Naive thymus-derived CD4-positive, alpha-beta T cell (primary cell): Measurements from ENCODE around the gene TMEM132D. TPM values are rescaled to one million over a fixed set of nuclear protein-coding genes. Genes with fewer than 3 reads are reported as not detected.

Experiments used
- ATAC-seq: fragments of 150-1000 bp; cut with Tn5 transposase; 2 replicates; pipeline ENCODE4 v1.10.0; 2021; ENCODE audit warnings: mild to moderate bottlenecking, moderate library complexity
- CTCF ChIA-PET: fragments of 350-600 bp; sonication (Branson Sonifier 250); formaldehyde crosslinking; loops from one replicate; lab custom pipeline; 2021; ENCODE audit warnings: antibody characterized with exemption; lab: Charles Lee
- POLR2A ChIA-PET: fragments of 350-600 bp; sonication (Branson Sonifier 250); formaldehyde crosslinking; loops from one replicate; lab custom pipeline; 2021; ENCODE audit warnings: antibody characterized with exemption, inconsistent platforms; lab: Charles Lee
- DNase-seq, 9 donors: peaks; one replicate each; pipeline versions ENCODE4 v3.0.0 to v3.0.0-alpha.2; 2020 to 2022; ENCODE audit warnings: mixed read lengths in 1 of 9
- H3K27ac ChIP-seq: one replicate; pipeline ENCODE4 v1.7.0; 2013; ENCODE audit warnings: mild to moderate bottlenecking, low read depth, low read length, moderate library complexity
- H3K27me3 ChIP-seq, 2 donors: one replicate each; pipeline ENCODE4 v1.7.0; 2013; ENCODE audit warnings: low read length in 2 of 2, mild to moderate bottlenecking in 2 of 2, moderate library complexity in 2 of 2; ENCODE audit not compliant: control insufficient read depth in 2 of 2, insufficient read depth in 2 of 2
- H3K36me3 ChIP-seq, 3 experiments: 1 replicate in 2 of 3; 2 replicates in 1 of 3; pipeline ENCODE4 v1.7.0; 2013; ENCODE audit warnings: low read length in 3 of 3, mild to moderate bottlenecking in 3 of 3, moderate library complexity in 1 of 3; ENCODE audit not compliant: insufficient read depth in 3 of 3, control insufficient read depth in 2 of 3
- H3K4me1 ChIP-seq, 2 donors: one replicate each; pipeline ENCODE4 v1.7.0; 2013; ENCODE audit warnings: low read length in 2 of 2, mild to moderate bottlenecking in 2 of 2, moderate library complexity in 1 of 2; ENCODE audit not compliant: control insufficient read depth in 2 of 2, insufficient read depth in 2 of 2
- H3K4me3 ChIP-seq: 2 replicates; pipeline ENCODE4 v1.7.0; 2013; ENCODE audit warnings: mild to moderate bottlenecking, low read length
- H3K9me3 ChIP-seq, 3 experiments: 1 replicate in 2 of 3; 2 replicates in 1 of 3; pipeline ENCODE4 v1.7.0; 2013; ENCODE audit warnings: low read length in 3 of 3; ENCODE audit not compliant: control insufficient read depth in 2 of 3
- H3K27ac Mint-ChIP-seq, 9 donors: one replicate each; pipeline ENCODE4 v1.8.0; 2020 to 2022; ENCODE audit warnings: mixed read lengths in 9 of 9, mild to moderate bottlenecking in 8 of 9, moderate library complexity in 5 of 9, inconsistent platforms in 2 of 9
- H3K27me3 Mint-ChIP-seq, 5 donors: one replicate each; pipeline ENCODE4 v1.8.0; 2021 to 2022; ENCODE audit warnings: mixed read lengths in 5 of 5, mild to moderate bottlenecking in 1 of 5
- H3K36me3 Mint-ChIP-seq, 5 donors: one replicate each; pipeline ENCODE4 v1.8.0; 2020 to 2022; ENCODE audit warnings: mixed read lengths in 5 of 5, mild to moderate bottlenecking in 3 of 5, inconsistent platforms in 1 of 5
- H3K4me1 Mint-ChIP-seq, 7 donors: one replicate each; pipeline ENCODE4 v1.8.0; 2020 to 2022; ENCODE audit warnings: mixed read lengths in 7 of 7, mild to moderate bottlenecking in 3 of 7, inconsistent platforms in 1 of 7
- H3K4me3 Mint-ChIP-seq, 10 donors: one replicate each; pipeline ENCODE4 v1.8.0; 2020 to 2022; ENCODE audit warnings: mild to moderate bottlenecking in 10 of 10, mixed read lengths in 10 of 10, moderate library complexity in 6 of 10, inconsistent platforms in 2 of 10
- H3K9me3 Mint-ChIP-seq, 11 donors: one replicate each; pipeline ENCODE4 v1.8.0; 2020 to 2022; ENCODE audit warnings: mixed read lengths in 11 of 11, mild to moderate bottlenecking in 4 of 11, inconsistent platforms in 1 of 11, moderate library complexity in 1 of 11
- intact Hi-C, 2 donors: fragments of 100-400 bp; cut with micrococcal nuclease; formaldehyde crosslinking; loops; one replicate each; pipeline ENCODE4 v1.15.1; 2023
- polyA plus RNA-seq, 2 donors: library from polyadenylated mRNA; unstranded; fragments of 300-500 nt; fragmentation: Illumina TruSeq; gene quantifications; one replicate each; pipeline ENCODE4 v1.2.3, GENCODE V29; 2021
- total RNA-seq, 6 experiments: library from RNA in 5 of 6; stranded (reverse) in 5 of 6; gene quantifications; 1 replicate in 5 of 6; 2 replicates in 1 of 6; pipeline ENCODE4 v1.2.3 and lab custom pipeline; 2021 to 2026

The TMEM132D gene
- total and polyA plus RNA-seq, 7 experiments from 2014 or later: not detected

DNA sequence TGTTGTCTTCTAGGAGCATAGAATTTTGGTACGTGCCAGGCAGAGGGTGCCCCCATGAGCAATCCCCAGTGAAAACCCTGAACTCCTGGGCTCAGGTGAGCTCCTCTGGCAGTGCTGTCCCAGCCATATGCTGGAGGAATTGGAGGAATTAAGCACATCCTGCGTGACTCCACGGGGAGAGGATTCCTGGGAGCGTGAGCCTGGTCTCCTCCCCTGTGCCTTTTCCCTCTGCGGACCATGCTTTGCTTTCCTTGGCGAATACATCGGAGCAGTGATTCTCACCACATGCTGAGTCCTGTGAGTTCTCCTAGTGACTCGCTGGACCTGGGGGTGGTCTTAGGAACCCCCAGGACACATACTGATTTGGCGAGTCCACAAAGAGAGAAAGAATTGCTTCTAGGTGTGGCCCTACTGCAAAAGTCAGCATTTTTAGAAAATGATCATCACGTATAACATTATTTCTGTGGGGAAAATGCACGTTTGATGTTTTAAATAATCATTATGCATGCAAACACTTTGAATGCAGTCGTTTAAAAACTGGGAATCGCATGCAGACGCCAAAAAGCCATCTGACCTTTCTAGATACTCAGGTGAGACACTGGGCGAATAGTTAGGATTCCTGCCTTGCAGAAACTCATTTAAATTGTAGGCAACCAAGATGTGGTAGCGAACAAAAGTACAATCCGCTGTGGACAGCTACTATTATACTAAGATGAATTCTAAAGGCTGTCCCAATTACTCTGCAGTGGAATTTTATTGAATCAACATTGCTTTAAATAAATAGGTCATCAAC, 370.9 kb downstream of the TMEM132D start:
- H3K4me1 Mint-ChIP-seq: no peaks in the 10 kb centered on the region
- no peaks in the 10 kb centered on the region for H3K36me3 ChIP-seq
- no peak overlapping the region for H3K4me3 Mint-ChIP-seq
- no peak overlapping the region for H3K4me3 ChIP-seq
- no peaks in the 10 kb centered on the region for H3K4me1 ChIP-seq
- H3K27ac Mint-ChIP-seq: no peak overlapping the region
- H3K9me3 ChIP-seq: no peaks in the 10 kb centered on the region
- intact Hi-C loops: no loop called here
- ChIA-PET CTCF (no interaction called here), POLR2A (no interaction called here)
- H3K27me3 ChIP-seq: no peaks in the 10 kb centered on the region
- no peaks in the 10 kb centered on the region for H3K27me3 Mint-ChIP-seq
- DNase-seq (no peak), ATAC-seq (no peak)
- H3K27ac ChIP-seq: no peak overlapping the region
- peaks cover 0 to 16% (median 6%) of the 10 kb centered on the region in 11 donors for H3K9me3 Mint-ChIP-seq
- peaks cover 0 to 3% (median 0%) of the 10 kb centered on the region in 5 donors for H3K36me3 Mint-ChIP-seq

GRCh38 chr12:129532082-129532481, 371.7 kb downstream of the TMEM132D start:
- POLR2A ChIA-PET: no interaction called here
- intact Hi-C loops: no loop called here
- no peak overlapping the region for H3K4me3 ChIP-seq
- no peaks in the 10 kb centered on the region for H3K9me3 ChIP-seq
- Mint-ChIP-seq H3K4me1 (no peaks in the 10 kb centered on the region), H3K36me3 (peaks cover 0 to 3% (median 0%) of the 10 kb centered on the region in 5 donors), H3K27me3 (no peaks in the 10 kb centered on the region), H3K4me3 (no peak overlapping the region), H3K27ac (no peak overlapping the region), H3K9me3 (peaks cover 0 to 16% (median 3%) of the 10 kb centered on the region in 11 donors)
- no peak overlapping the region for H3K27ac ChIP-seq
- ATAC-seq (no peak), DNase-seq (no peak)
- H3K36me3 ChIP-seq: no peaks in the 10 kb centered on the region
- H3K27me3 ChIP-seq: no peaks in the 10 kb centered on the region
- CTCF ChIA-PET: no interaction called here
- H3K4me1 ChIP-seq: no peaks in the 10 kb centered on the region

DNA sequence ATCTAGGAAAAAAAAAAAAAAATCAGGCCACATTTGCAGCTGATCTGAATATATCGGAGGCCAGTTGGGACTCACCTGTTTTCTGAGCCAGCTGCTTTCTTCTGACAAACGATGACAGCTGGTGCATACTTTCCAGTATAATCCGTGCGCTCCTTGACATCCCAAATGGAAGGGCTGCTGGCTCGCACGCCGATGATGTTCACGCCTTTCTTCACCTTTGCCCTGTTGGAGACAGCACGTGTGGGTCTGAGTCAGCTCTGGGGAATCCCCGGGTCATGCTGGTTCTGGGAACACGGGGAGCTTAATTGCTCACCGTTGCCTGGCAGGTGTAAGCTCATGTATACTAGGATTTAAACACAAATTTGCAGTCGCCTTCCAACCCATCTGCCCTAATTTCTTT, 372.8 kb downstream of the TMEM132D start:
- CTCF ChIA-PET: no interaction called here

GRCh38 chr12:129530517-129530916, 373.3 kb downstream of the TMEM132D start:
- Mint-ChIP-seq H3K36me3 (peaks cover 0 to 3% (median 0%) of the 10 kb centered on the region in 5 donors), H3K27me3 (no peaks in the 10 kb centered on the region), H3K27ac (no peak overlapping the region), H3K4me3 (no peak overlapping the region), H3K9me3 (peaks cover 0 to 12% (median 3%) of the 10 kb centered on the region in 11 donors), H3K4me1 (no peaks in the 10 kb centered on the region)
- ATAC-seq (no peak), DNase-seq (no peak)
- no peak overlapping the region for H3K27ac ChIP-seq
- ChIA-PET CTCF (no interaction called here), POLR2A (no interaction called here)
- no peaks in the 10 kb centered on the region for H3K9me3 ChIP-seq
- H3K36me3 ChIP-seq: no peaks in the 10 kb centered on the region
- no peaks in the 10 kb centered on the region for H3K27me3 ChIP-seq
- intact Hi-C loops: no loop called here
- H3K4me1 ChIP-seq: no peaks in the 10 kb centered on the region
- no peak overlapping the region for H3K4me3 ChIP-seq

More for the DNA sequence above, 372.8 kb downstream of the TMEM132D start:
- H3K9me3 ChIP-seq: no peaks in the 10 kb centered on the region
- H3K36me3 Mint-ChIP-seq: peaks cover 0 to 3% (median 0%) of the 10 kb centered on the region in 5 donors
- no peak overlapping the region for H3K27ac Mint-ChIP-seq
- no peak overlapping the region for H3K4me3 Mint-ChIP-seq
- POLR2A ChIA-PET: no interaction called here
- H3K27ac ChIP-seq: no peak overlapping the region
- ATAC-seq: no peak
- H3K9me3 Mint-ChIP-seq: peaks cover 0 to 13% (median 3%) of the 10 kb centered on the region in 11 donors
- no peaks in the 10 kb centered on the region for H3K27me3 ChIP-seq
- intact Hi-C loops: no loop called here
- H3K36me3 ChIP-seq: no peaks in the 10 kb centered on the region
- no peak for DNase-seq
- H3K4me1 Mint-ChIP-seq: no peaks in the 10 kb centered on the region
- no peaks in the 10 kb centered on the region for H3K27me3 Mint-ChIP-seq
- no peak overlapping the region for H3K4me3 ChIP-seq
- H3K4me1 ChIP-seq: no peaks in the 10 kb centered on the region

- Histone ChIP-seq H3K4me1 (no peaks in the 10 kb centered on the region), H3K9me3 (no peaks in the 10 kb centered on the region), H3K36me3 (no peaks in the 10 kb centered on the region), H3K27me3 (no peaks in the 10 kb centered on the region), H3K4me3 (no peak overlapping the region), H3K27ac (no peak overlapping the region)
- Mint-ChIP-seq H3K27ac (no peak overlapping the region), H3K36me3 (peaks cover 0 to 3% (median 0%) of the 10 kb centered on the region in 5 donors), H3K27me3 (no peaks in the 10 kb centered on the region), H3K9me3 (peaks cover 0 to 5% (median 1%) of the 10 kb centered on the region in 11 donors), H3K4me3 (no peak overlapping the region), H3K4me1 (no peaks in the 10 kb centered on the region)
- CTCF ChIA-PET: no interaction called here
- POLR2A ChIA-PET: no interaction called here
- no peak for ATAC-seq
- intact Hi-C loops: no loop called here
- no peak for DNase-seq
Measured at GRCh38 chr12:129527506-129527905, 376.3 kb downstream of the TMEM132D start.

GRCh38 chr12:129523621-129524020, 380.2 kb downstream of the TMEM132D start:
- no peaks in the 10 kb centered on the region for H3K4me1 Mint-ChIP-seq
- ATAC-seq (no peak), DNase-seq (no peak)
- H3K4me3 Mint-ChIP-seq: no peak overlapping the region
- Histone ChIP-seq H3K4me1 (no peaks in the 10 kb centered on the region), H3K9me3 (no peaks in the 10 kb centered on the region), H3K27ac (no peak overlapping the region), H3K27me3 (no peaks in the 10 kb centered on the region), H3K4me3 (no peak overlapping the region), H3K36me3 (no peaks in the 10 kb centered on the region)
- intact Hi-C loops: no loop called here
- no peaks in the 10 kb centered on the region for H3K27me3 Mint-ChIP-seq
- peaks cover 0 to 4% (median 0%) of the 10 kb centered on the region in 11 donors for H3K9me3 Mint-ChIP-seq
- ChIA-PET CTCF (no interaction called here), POLR2A (no interaction called here)
- H3K27ac Mint-ChIP-seq: no peak overlapping the region
- H3K36me3 Mint-ChIP-seq: no peaks in the 10 kb centered on the region

- H3K9me3 Mint-ChIP-seq: peaks cover 0 to 20% (median 11%) of the 10 kb centered on the region in 11 donors
- no peaks in the 10 kb centered on the region for H3K27me3 ChIP-seq
- peaks cover 0 to 5% (median 0%) of the 10 kb centered on the region in 3 experiments for H3K9me3 ChIP-seq
- ATAC-seq (no peak), DNase-seq (no peak)
- no peaks in the 10 kb centered on the region for H3K27me3 Mint-ChIP-seq
- POLR2A ChIA-PET: no interaction called here
- no peak overlapping the region for H3K4me3 ChIP-seq
- H3K4me1 Mint-ChIP-seq: no peaks in the 10 kb centered on the region
- peaks cover 0 to 6% (median 0%) of the 10 kb centered on the region in 5 donors for H3K36me3 Mint-ChIP-seq
- CTCF ChIA-PET: no interaction called here
- H3K27ac Mint-ChIP-seq: no peak overlapping the region
- H3K4me3 Mint-ChIP-seq: no peak overlapping the region
- no peaks in the 10 kb centered on the region for H3K4me1 ChIP-seq
- no peaks in the 10 kb centered on the region for H3K36me3 ChIP-seq
- H3K27ac ChIP-seq: no peak overlapping the region
- intact Hi-C loops: no loop called here
Measured at GRCh38 chr12:129520739-129521138, 383.1 kb downstream of the TMEM132D start.
